ENCODE measurements around the gene KLK15. TPM values are rescaled to one million over a fixed set of nuclear protein-coding genes. Genes with fewer than 3 reads are reported as not detected.

KLK15 gene
- total and polyA plus RNA-seq, 2 of the 13 experiments (the other 11 are each of a cell fraction or from before 2014, with no cell fraction given), result not detected

GRCh38 chr19:50875795-50876422, 42.5 kb upstream of the KLK15 start:
- 5% methylated on average over 9 of the region's 9 CpGs for WGBS (ENCODE audit: low lambda C conversion rate)
- H3K9me3 ChIP-seq (ENCODE audit: low read length), result no peaks in the 10 kb centered on the region
- intact Hi-C loops (cut with micrococcal nuclease; ENCODE audit: unreplicated experiment) (no loop called here), in situ Hi-C loops (cut with HindIII; ENCODE audit: extremely low pct_ligation_motif_present, low pct_unique_long_range_greater_than_20kb) (no loop called here)
- ChIA-PET CTCF (ENCODE audit: low intra/inter-chr PET ratio, low total read pairs) (no interaction called here), POLR2A (no interaction called here)
- ATAC-seq (no peak), DNase-seq (ENCODE audit: low spot score) (no peak), FAIRE-seq (no peak)
- no peak overlapping the region for H3K9ac ChIP-seq (ENCODE audit: insufficient read depth, low read depth, low read length)
- H3K4me1 ChIP-seq (ENCODE audit: insufficient read depth, low read length), result no peaks in the 10 kb centered on the region
- no peaks in the 10 kb centered on the region for H3K36me3 ChIP-seq (replicated peaks in 1 of 2; ENCODE audit: control insufficient read depth in 1 of 2, insufficient read depth in 2 of 2, low read length in 2 of 2)
- H4K20me1 ChIP-seq (ENCODE audit: insufficient read depth, low read length), result no peaks in the 10 kb centered on the region
- no peak overlapping the region for H3K4me2 ChIP-seq (ENCODE audit: low read depth, low read length)
- no peak overlapping the region for H2AFZ ChIP-seq (ENCODE audit: low read length)
- H3K27ac ChIP-seq (ENCODE audit: extremely low read length, insufficient read depth, low read length), result no peak overlapping the region
- H3K27me3 ChIP-seq (ENCODE audit: control insufficient read depth in 1 of 2, insufficient read depth in 2 of 2, low read length in 2 of 2), result peaks cover 7 to 32% of the 10 kb centered on the region in 2 experiments; a peak in 4 of 5 replicates
- no peak overlapping the region for H3K4me3 ChIP-seq (replicated peaks in 1 of 3; ENCODE audit: insufficient read depth in 1 of 3, low read depth in 2 of 3, low read length in 3 of 3)
- no TSS peak for BruUV-seq (replicated peaks)
- no peaks in the 10 kb centered on the region for H3K79me2 ChIP-seq (ENCODE audit: insufficient read depth, low read length)
- TF ChIP-seq AKAP8 (CRISPR knock-in tag; IDR thresholded peaks at IDR 0.05) (no peak), ZNF496 (CRISPR knock-in tag; IDR thresholded peaks at IDR 0.05; ENCODE audit: insufficient replicate concordance) (no peak), ZBTB10 (CRISPR knock-in tag; IDR thresholded peaks at IDR 0.05; ENCODE audit: borderline replicate concordance) (no peak), CENPBD1 (CRISPR knock-in tag; IDR thresholded peaks at IDR 0.05; ENCODE audit: borderline replicate concordance, low read depth) (no peak), GABPB1 (CRISPR knock-in tag; IDR thresholded peaks at IDR 0.05) (no peak), SIN3B (IDR thresholded peaks at IDR 0.05; ENCODE audit: low read length) (no peak), ZNF749 (CRISPR knock-in tag; IDR thresholded peaks at IDR 0.05; ENCODE audit: borderline replicate concordance) (no peak), IKZF1 (IDR thresholded peaks at IDR 0.05) (0 out of 2 replicates have a peak, but pooled peaks have one; percentile 48), RAD51 (IDR thresholded peaks at IDR 0.05; ENCODE audit: borderline replicate concordance) (0 out of 2 replicates have a peak, but pooled peaks have one; percentile 7), PBX2 (CRISPR knock-in tag; IDR thresholded peaks at IDR 0.05) (no peak), KDM2A (CRISPR knock-in tag; IDR thresholded peaks at IDR 0.05; ENCODE audit: borderline replicate concordance, low read depth) (no peak), ARID2 (CRISPR knock-in tag; IDR thresholded peaks at IDR 0.05; ENCODE audit: borderline replicate concordance) (no peak), RCOR2 (CRISPR knock-in tag; IDR thresholded peaks at IDR 0.05) (no peak), ZNF761 (CRISPR knock-in tag; conservative IDR thresholded peaks at IDR 0.05) (no peak), XBP1 (CRISPR knock-in tag; IDR thresholded peaks at IDR 0.05) (no peak), PAXIP1 (CRISPR knock-in tag; conservative IDR thresholded peaks at IDR 0.05) (no peak), SMYD3 (CRISPR knock-in tag; IDR thresholded peaks at IDR 0.05) (no peak), ZNF3 (CRISPR knock-in tag; IDR thresholded peaks at IDR 0.05) (no peak), NFKB2 (CRISPR knock-in tag; IDR thresholded peaks at IDR 0.05; ENCODE audit: borderline replicate concordance) (no peak)
